K562 (cell line): ENCODE measurements around the gene ATG12. TPM values are rescaled to one million over a fixed set of nuclear protein-coding genes. Genes with fewer than 3 reads are reported as not detected.

Experiments used
- CREB5 ChIP-seq: fragments of 250-450 bp; sonication (Bioruptor Pico); IDR thresholded peaks from 2 replicates; pipeline ENCODE4 v1.5.0; 2020; ENCODE audit warnings: mild to moderate bottlenecking
- DPF2 ChIP-seq: fragments of 450-650 bp; IDR thresholded peaks from 2 replicates; pipeline ENCODE4 v1.6.1; 2016
- E2F5 ChIP-seq: sonication (generic); formaldehyde crosslinking; IDR thresholded peaks from 2 replicates; pipeline ENCODE4 v1.8.0; 2022; ENCODE audit warnings: mild to moderate bottlenecking, missing genetic modification reagents
- ELF4 ChIP-seq: fragments of 450-650 bp; formaldehyde crosslinking; IDR thresholded peaks from 2 replicates; pipeline ENCODE4 v1.4.0; 2022; ENCODE audit warnings: missing genetic modification characterization
- EZH2 ChIP-seq: IDR thresholded peaks from 2 replicates; pipeline ENCODE4 v1.6.1; 2012; ENCODE audit warnings: low read depth, mild to moderate bottlenecking, inconsistent platforms, low read length, borderline replicate concordance
- GTF2A2 ChIP-seq: IDR thresholded peaks from 2 replicates; pipeline ENCODE4 v1.6.1; 2016; ENCODE audit warnings: mild to moderate bottlenecking, missing genetic modification characterization, missing compliant biosample characterization
- IRF1 ChIP-seq: sonication (generic); formaldehyde crosslinking; IDR thresholded peaks from 2 replicates; pipeline ENCODE4 v1.8.0; 2022; ENCODE audit warnings: missing genetic modification reagents, mild to moderate bottlenecking, borderline replicate concordance
- JUNB ChIP-seq: fragments of 450-650 bp; formaldehyde crosslinking; conservative IDR thresholded peaks from 2 replicates; pipeline ENCODE4 v1.4.0; 2020; ENCODE audit warnings: mild to moderate bottlenecking
- KDM4B ChIP-seq, 2 experiments: fragments of 450-650 bp in 1 of 2; sonication (generic) in 1 of 2; IDR thresholded peaks; 2 replicates each; pipeline ENCODE4 v1.6.1; 2016 to 2017; ENCODE audit warnings: borderline replicate concordance in 2 of 2, antibody characterized with exemption in 1 of 2, low read depth in 1 of 2, mild to moderate bottlenecking in 1 of 2
- KLF10 ChIP-seq: fragments of 250-450 bp; sonication (Bioruptor Pico); IDR thresholded peaks from 2 replicates; pipeline ENCODE4 v1.6.1; 2021; ENCODE audit warnings: matching md5 sums
- PHB ChIP-seq: fragments of 250-450 bp; sonication (Bioruptor Pico); IDR thresholded peaks from 2 replicates; pipeline ENCODE4 v1.5.0; 2021
- PHTF2 ChIP-seq: fragments of 250-450 bp; sonication (Bioruptor Pico); IDR thresholded peaks from 2 replicates; pipeline ENCODE4 v1.5.0; 2021; ENCODE audit warnings: mild to moderate bottlenecking
- POLR2AphosphoS2 ChIP-seq: IDR thresholded peaks from 2 replicates; pipeline ENCODE4 v1.6.1; 2012; ENCODE audit warnings: low read length, improper control_type of control experiment
- RAD51 ChIP-seq: fragments of 450-650 bp; IDR thresholded peaks from 2 replicates; pipeline ENCODE4 v1.7.1; 2016; ENCODE audit warnings: low read depth, mild to moderate bottlenecking, borderline replicate concordance
- RBM39 ChIP-seq: fragments of 200-400 bp; formaldehyde crosslinking; optimal IDR thresholded peaks from 2 replicates; pipeline ENCODE3; 2018; ENCODE audit warnings: low read depth, low read length
- TEAD1 ChIP-seq, 2 experiments: fragments of 450-650 bp in 1 of 2; sonication (generic) in 1 of 2; formaldehyde crosslinking; IDR thresholded peaks; 2 replicates each; pipeline versions ENCODE4 v1.4.0 to v1.8.0; 2020 to 2022; ENCODE audit warnings: mild to moderate bottlenecking in 2 of 2, missing genetic modification reagents in 1 of 2
- TEAD4 ChIP-seq, 2 experiments: sonication (generic) in 1 of 2; formaldehyde crosslinking in 1 of 2; IDR thresholded peaks; 2 replicates each; pipeline versions ENCODE4 v1.6.1 to v1.8.0; 2012 to 2022; ENCODE audit warnings: borderline replicate concordance in 1 of 2, inconsistent platforms in 1 of 2, low read length in 1 of 2, mild to moderate bottlenecking in 1 of 2, missing genetic modification reagents in 1 of 2
- ZBTB11 ChIP-seq, 3 experiments: fragments of 200-800 bp in 1 of 3; fragments of 250-450 bp in 1 of 3; fragments of 450-650 bp in 1 of 3; sonication (Bioruptor Pico) in 1 of 3; sonication (Bioruptor generic) in 1 of 3; formaldehyde crosslinking in 1 of 3; IDR thresholded peaks; 2 replicates each; pipeline versions ENCODE4 v1.6.1 to v1.8.0; 2016 to 2022; ENCODE audit warnings: mild to moderate bottlenecking in 2 of 3, missing genetic modification characterization in 2 of 3, missing compliant biosample characterization in 1 of 3, moderate library complexity in 1 of 3
- ZKSCAN3 ChIP-seq: fragments of 250-450 bp; sonication (Bioruptor Pico); IDR thresholded peaks from 2 replicates; pipeline ENCODE4 v1.4.0; 2020
- ZNF175 ChIP-seq: fragments of 200-800 bp; sonication (Bioruptor generic); IDR thresholded peaks from 2 replicates; pipeline ENCODE4 v1.6.1; 2016; ENCODE audit warnings: low read depth, mild to moderate bottlenecking, missing genetic modification characterization, missing compliant biosample characterization
- ZNF23 ChIP-seq: fragments of 250-450 bp; sonication (Bioruptor Pico); IDR thresholded peaks from 2 replicates; pipeline ENCODE4 v1.4.0; 2020; ENCODE audit warnings: mild to moderate bottlenecking
- ZNF316 ChIP-seq: fragments of 450-650 bp; IDR thresholded peaks from 2 replicates; pipeline ENCODE4 v1.6.1; 2016
- polyA plus RNA-seq, 8 experiments: library from polyadenylated mRNA; depleted of rRNA in 4 of 8; stranded (reverse) in 5 of 8; unstranded in 3 of 8; fragments of >200 nt; fragmentation: Nextera tagmentation in 2 of 8; fragmentation: Illumina TruSeq in 1 of 8; extraction: Ambion mirVana in 2 of 8; extraction: Trizol in 1 of 8; gene quantifications; 2 replicates each; pipeline versions ENCODE4 v1.2.1 to v1.2.3, GENCODE V29; 2011 to 2014; ENCODE audit warnings: inconsistent platforms in 1 of 8, missing spikeins in 1 of 8
- total RNA-seq, 7 experiments: library from RNA; depleted of rRNA in 6 of 7; stranded (reverse); fragments of >200 nt in 6 of 7; fragmentation: Illumina TruSeq in 2 of 7; extraction: Trizol in 2 of 7; gene quantifications; 2 replicates each; pipeline versions ENCODE4 v1.2.1 to v1.2.3, GENCODE V29; 2011 to 2021; ENCODE audit warnings: low replicate concordance in 1 of 7

The ATG12 gene
- total and polyA plus RNA-seq, 9 of the 15 experiments (the other 6 are each of a cell fraction or from before 2014, with no cell fraction given), result 21.6 to 132 (median 61.3) TPM

DNA sequence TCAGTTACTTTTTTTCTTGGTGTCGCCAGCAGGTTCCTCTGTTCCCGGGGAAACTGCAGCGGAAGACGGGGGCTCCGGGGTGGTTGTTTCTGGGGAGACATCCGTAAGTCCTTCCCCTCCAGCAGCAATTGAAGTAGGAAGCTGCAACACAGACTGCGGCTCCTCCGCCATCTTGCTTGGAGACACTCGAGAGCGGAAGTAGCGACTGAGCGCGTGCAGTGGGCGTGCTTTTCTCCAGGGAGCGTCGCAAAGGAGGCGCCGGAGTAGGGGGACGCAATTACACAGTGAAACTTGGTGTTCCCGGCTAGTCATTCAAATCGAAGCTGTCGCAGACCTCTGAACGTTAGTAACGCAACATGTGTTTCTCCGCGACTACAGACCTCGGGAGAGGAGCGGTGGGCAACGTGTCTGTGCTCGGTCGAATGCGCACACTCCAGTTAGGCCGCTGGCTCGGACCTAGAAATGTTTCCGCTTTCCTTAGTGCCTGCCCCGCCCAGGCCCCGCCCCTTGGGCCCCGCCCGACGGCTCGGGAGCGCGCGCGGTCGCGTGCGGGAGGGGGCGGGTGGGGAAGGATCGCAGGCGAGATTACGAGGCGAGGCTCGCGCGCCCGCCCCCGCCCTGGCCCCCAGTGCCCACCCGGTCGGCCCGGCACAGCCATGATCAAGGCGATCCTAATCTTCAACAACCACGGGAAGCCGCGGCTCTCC is at the start of gene ATG12, which contains the start of gene AP3S1 (continued):
- TF ChIP-seq KLF10, result no peak
- peak in 1 of 2 experiments; percentile 88; a peak in 1 of 4 replicates for TF ChIP-seq KDM4B (IDR thresholded peaks at IDR 0.05; ENCODE audit: borderline replicate concordance in 2 of 2, low read depth in 1 of 2)
- no peak for TF ChIP-seq E2F5 (CRISPR knock-in tag)
- TF ChIP-seq DPF2, result peak; percentile 38; the same call in 1 of the 2 replicates
- no peak for TF ChIP-seq PHB
- no peak for TF ChIP-seq EZH2
- TF ChIP-seq TEAD4 (IDR thresholded peaks at IDR 0.05; ENCODE audit: low read length), result 0 out of 2 replicates have a peak, but pooled peaks have one; percentile 20
- TF ChIP-seq TEAD4 (CRISPR knock-in tag; IDR thresholded peaks at IDR 0.05; ENCODE audit: borderline replicate concordance), result no peak
- TF ChIP-seq CREB5 (CRISPR knock-in tag), result no peak
- TF ChIP-seq ZBTB11 (CRISPR knock-in tag; IDR thresholded peaks at IDR 0.05), result peak in 2 of 3 experiments; percentile 72 to 89; a peak in 4 of 6 replicates
- 0 out of 2 replicates have a peak, but pooled peaks have one; percentile 2 for TF ChIP-seq ZNF23 (CRISPR knock-in tag)
- no peak; the same call in 1 of the 2 replicates for TF ChIP-seq IRF1
- TF ChIP-seq GTF2A2 (tag), result no peak
- TF ChIP-seq RAD51, result no peak
- TF ChIP-seq PHTF2 (CRISPR knock-in tag), result no peak
- no peak for TF ChIP-seq ZNF316
- no peak for TF ChIP-seq ZKSCAN3 (CRISPR knock-in tag)
- TF ChIP-seq ELF4 (CRISPR knock-in tag), result peak; percentile 87; the same call in 1 of the 2 replicates
- no peak for TF ChIP-seq POLR2AphosphoS2
- 0 out of 4 replicates have a peak, but pooled peaks of 1 of the 2 experiments have one; percentile 15 for TF ChIP-seq TEAD1 (CRISPR knock-in tag; IDR thresholded peaks at IDR 0.05)
- no peak for TF ChIP-seq RBM39
- TF ChIP-seq JUNB (CRISPR knock-in tag), result no peak
- TF ChIP-seq ZNF175, result no peak
